Neural cell (in vitro differentiated cells): Measurements from ENCODE around the gene PUS7. TPM values are rescaled to one million over a fixed set of nuclear protein-coding genes. Genes with fewer than 3 reads are reported as not detected.

ENCODE experiments used
- H2AFZ ChIP-seq: fragments of 200-600, 300-800 bp; sonication (generic), shearing (Covaris generic); 2 replicates; pipeline ENCODE4 v1.6.0; 2014; ENCODE audit warnings: low read depth, mild to moderate bottlenecking, antibody characterized with exemption, low read length, moderate library complexity
- H3F3A ChIP-seq: fragments of 200-600 bp; shearing (Covaris generic); 2 replicates; pipeline ENCODE4 v1.6.1; 2016; ENCODE audit warnings: mild to moderate bottlenecking, moderate library complexity, mixed read lengths, antibody characterized with exemption, low read length; ENCODE audit not compliant: insufficient read depth, poor library complexity, severe bottlenecking
- H3K27ac ChIP-seq: fragments of 200-600, 300-800 bp; sonication (generic), shearing (Covaris generic); 2 replicates; pipeline ENCODE4 v1.5.1; 2014; ENCODE audit warnings: mild to moderate bottlenecking, low read length, moderate library complexity
- H3K27me3 ChIP-seq: fragments of 300-800, 200-600 bp; sonication (generic), shearing (Covaris generic); 2 replicates; pipeline ENCODE4 v1.6.0; 2014; ENCODE audit warnings: mild to moderate bottlenecking, low read depth, low read length, moderate library complexity; ENCODE audit not compliant: insufficient read depth
- H3K36me3 ChIP-seq: fragments of 300-800, 200-600 bp; sonication (generic), shearing (Covaris generic); 2 replicates; pipeline ENCODE4 v1.5.1; 2014; ENCODE audit warnings: mild to moderate bottlenecking, antibody characterized with exemption, low read length, moderate library complexity; ENCODE audit not compliant: insufficient read depth
- H3K4me2 ChIP-seq: fragments of 300-800, 200-600 bp; sonication (generic), shearing (Covaris generic); 2 replicates; pipeline ENCODE4 v1.6.0; 2014; ENCODE audit warnings: mild to moderate bottlenecking, low read length
- H3K4me3 ChIP-seq: fragments of 300-800, 200-600 bp; sonication (generic), shearing (Covaris generic); 2 replicates; pipeline ENCODE4 v1.5.1; 2014; ENCODE audit warnings: mild to moderate bottlenecking, low read length, moderate library complexity
- H3K79me2 ChIP-seq: fragments of 200-600 bp; shearing (Covaris generic); replicated peaks from 2 replicates; pipeline ENCODE4 v1.6.0; 2014; ENCODE audit warnings: mild to moderate bottlenecking, low read length, moderate library complexity; ENCODE audit not compliant: insufficient read depth
- H3K9ac ChIP-seq: fragments of 300-800, 200-600 bp; sonication (generic), shearing (Covaris generic); 2 replicates; pipeline ENCODE4 v1.6.1; 2016; ENCODE audit warnings: mild to moderate bottlenecking, low read length, mixed read lengths
- H3K9me2 ChIP-seq: fragments of 200-600 bp; shearing (Covaris generic); 2 replicates; pipeline ENCODE4 v1.6.1; 2016; ENCODE audit warnings: mild to moderate bottlenecking, low read length, mixed read lengths; ENCODE audit not compliant: insufficient read depth
- H3K9me3 ChIP-seq: fragments of 200-600, 300-800 bp; sonication (generic), shearing (Covaris generic); 2 replicates; pipeline ENCODE4 v1.6.1; 2016; ENCODE audit warnings: mild to moderate bottlenecking, mixed run types, low read length, moderate library complexity, mixed read lengths
- H4K20me1 ChIP-seq: fragments of 200-600 bp; shearing (Covaris generic); 2 replicates; pipeline ENCODE4 v1.6.1; 2016; ENCODE audit warnings: mild to moderate bottlenecking, mixed run types; ENCODE audit not compliant: insufficient read depth
- EP300 ChIP-seq: fragments of 450-650 bp; conservative IDR thresholded peaks from 2 replicates; pipeline ENCODE4 v1.6.1; 2014; ENCODE audit warnings: antibody characterized with exemption, mild to moderate bottlenecking, moderate library complexity; ENCODE audit not compliant: poor library complexity, severe bottlenecking
- EZH2 ChIP-seq: fragments of 200-600, 300-800 bp; shearing (Covaris generic), sonication (generic); IDR thresholded peaks from 2 replicates; pipeline ENCODE4 v1.6.1; 2014; ENCODE audit warnings: antibody characterized with exemption, low read length, borderline replicate concordance, mild to moderate bottlenecking; ENCODE audit not compliant: insufficient read depth, poor library complexity, severe bottlenecking
- MXI1 ChIP-seq: fragments of 450-650 bp; conservative IDR thresholded peaks from 2 replicates; pipeline ENCODE4 v1.6.1; 2014; ENCODE audit warnings: antibody characterized with exemption, mild to moderate bottlenecking; ENCODE audit not compliant: poor library complexity, severe bottlenecking
- POLR2AphosphoS5 ChIP-seq: IDR thresholded peaks from 2 replicates; pipeline ENCODE4 v1.6.1; 2012
- RAD21 ChIP-seq: fragments of 450-650 bp; conservative IDR thresholded peaks from 2 replicates; pipeline ENCODE4 v1.6.1; 2014; ENCODE audit warnings: antibody characterized with exemption, mild to moderate bottlenecking, moderate library complexity
- SMC3 ChIP-seq: fragments of 450-650 bp; conservative IDR thresholded peaks from 2 replicates; pipeline ENCODE4 v1.6.1; 2014; ENCODE audit warnings: antibody characterized with exemption, mild to moderate bottlenecking, moderate library complexity; ENCODE audit not compliant: poor library complexity
- TAF1 ChIP-seq: IDR thresholded peaks from 2 replicates; pipeline ENCODE4 v1.6.1; 2012; ENCODE audit warnings: low read depth
- polyA plus RNA-seq: library from polyadenylated mRNA; depleted of rRNA; stranded (reverse); fragments of >200 nt; gene quantifications from 2 replicates; pipeline ENCODE4 v1.2.3, GENCODE V29; 2014
- TF ChIP-seq, protein P1 (sequence below): IDR thresholded peaks from 2 replicates; pipeline ENCODE4 v1.6.1; 2012; ENCODE audit warnings: borderline replicate concordance
- TF ChIP-seq, protein P2 (sequence below): fragments of 450-650 bp; IDR thresholded peaks from 2 replicates; pipeline ENCODE4 v1.5.1; 2014; ENCODE audit warnings: antibody characterized with exemption, mild to moderate bottlenecking, moderate library complexity; ENCODE audit not compliant: poor library complexity, severe bottlenecking

PUS7 gene
- polyA plus RNA-seq, 1 donor from 2014 or later, result 7.5 TPM

GRCh38 chr7:105477908-105478307, 44.2 kb downstream of the PUS7 start:
- no peak for TF ChIP-seq POLR2AphosphoS5
- TF ChIP-seq TAF1, result no peak
- no peak for TF ChIP-seq RAD21
- no peak for TF ChIP-seq SMC3
- TF ChIP-seq, protein P1, sequence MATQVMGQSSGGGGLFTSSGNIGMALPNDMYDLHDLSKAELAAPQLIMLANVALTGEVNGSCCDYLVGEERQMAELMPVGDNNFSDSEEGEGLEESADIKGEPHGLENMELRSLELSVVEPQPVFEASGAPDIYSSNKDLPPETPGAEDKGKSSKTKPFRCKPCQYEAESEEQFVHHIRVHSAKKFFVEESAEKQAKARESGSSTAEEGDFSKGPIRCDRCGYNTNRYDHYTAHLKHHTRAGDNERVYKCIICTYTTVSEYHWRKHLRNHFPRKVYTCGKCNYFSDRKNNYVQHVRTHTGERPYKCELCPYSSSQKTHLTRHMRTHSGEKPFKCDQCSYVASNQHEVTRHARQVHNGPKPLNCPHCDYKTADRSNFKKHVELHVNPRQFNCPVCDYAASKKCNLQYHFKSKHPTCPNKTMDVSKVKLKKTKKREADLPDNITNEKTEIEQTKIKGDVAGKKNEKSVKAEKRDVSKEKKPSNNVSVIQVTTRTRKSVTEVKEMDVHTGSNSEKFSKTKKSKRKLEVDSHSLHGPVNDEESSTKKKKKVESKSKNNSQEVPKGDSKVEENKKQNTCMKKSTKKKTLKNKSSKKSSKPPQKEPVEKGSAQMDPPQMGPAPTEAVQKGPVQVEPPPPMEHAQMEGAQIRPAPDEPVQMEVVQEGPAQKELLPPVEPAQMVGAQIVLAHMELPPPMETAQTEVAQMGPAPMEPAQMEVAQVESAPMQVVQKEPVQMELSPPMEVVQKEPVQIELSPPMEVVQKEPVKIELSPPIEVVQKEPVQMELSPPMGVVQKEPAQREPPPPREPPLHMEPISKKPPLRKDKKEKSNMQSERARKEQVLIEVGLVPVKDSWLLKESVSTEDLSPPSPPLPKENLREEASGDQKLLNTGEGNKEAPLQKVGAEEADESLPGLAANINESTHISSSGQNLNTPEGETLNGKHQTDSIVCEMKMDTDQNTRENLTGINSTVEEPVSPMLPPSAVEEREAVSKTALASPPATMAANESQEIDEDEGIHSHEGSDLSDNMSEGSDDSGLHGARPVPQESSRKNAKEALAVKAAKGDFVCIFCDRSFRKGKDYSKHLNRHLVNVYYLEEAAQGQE, result no peak
- no peak for TF ChIP-seq MXI1
- TF ChIP-seq, protein P2, sequence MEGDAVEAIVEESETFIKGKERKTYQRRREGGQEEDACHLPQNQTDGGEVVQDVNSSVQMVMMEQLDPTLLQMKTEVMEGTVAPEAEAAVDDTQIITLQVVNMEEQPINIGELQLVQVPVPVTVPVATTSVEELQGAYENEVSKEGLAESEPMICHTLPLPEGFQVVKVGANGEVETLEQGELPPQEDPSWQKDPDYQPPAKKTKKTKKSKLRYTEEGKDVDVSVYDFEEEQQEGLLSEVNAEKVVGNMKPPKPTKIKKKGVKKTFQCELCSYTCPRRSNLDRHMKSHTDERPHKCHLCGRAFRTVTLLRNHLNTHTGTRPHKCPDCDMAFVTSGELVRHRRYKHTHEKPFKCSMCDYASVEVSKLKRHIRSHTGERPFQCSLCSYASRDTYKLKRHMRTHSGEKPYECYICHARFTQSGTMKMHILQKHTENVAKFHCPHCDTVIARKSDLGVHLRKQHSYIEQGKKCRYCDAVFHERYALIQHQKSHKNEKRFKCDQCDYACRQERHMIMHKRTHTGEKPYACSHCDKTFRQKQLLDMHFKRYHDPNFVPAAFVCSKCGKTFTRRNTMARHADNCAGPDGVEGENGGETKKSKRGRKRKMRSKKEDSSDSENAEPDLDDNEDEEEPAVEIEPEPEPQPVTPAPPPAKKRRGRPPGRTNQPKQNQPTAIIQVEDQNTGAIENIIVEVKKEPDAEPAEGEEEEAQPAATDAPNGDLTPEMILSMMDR, result no peak
- no peak for TF ChIP-seq EP300
- TF ChIP-seq EZH2, result no peak
- H3K9ac ChIP-seq, result no peak overlapping the region

DNA sequence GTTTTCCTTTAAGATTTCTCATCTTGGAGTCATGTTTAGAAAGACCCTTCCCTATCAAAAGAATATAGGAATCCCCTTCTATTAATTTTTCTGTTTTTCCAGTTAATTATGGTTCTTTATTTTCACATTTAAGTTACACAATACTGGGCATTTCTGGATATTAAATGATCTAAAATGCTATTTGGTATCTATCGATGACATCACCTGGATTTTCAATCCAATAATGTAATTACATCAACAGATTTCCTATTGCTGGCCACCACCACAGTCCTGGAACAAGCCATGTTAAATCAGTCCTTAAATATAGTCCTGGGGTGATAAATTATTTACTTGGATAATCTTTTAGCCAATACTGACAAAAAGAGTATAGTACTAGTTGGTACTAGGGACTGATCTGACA, 48.0 kb downstream of the PUS7 start:
- Histone ChIP-seq H2AFZ (no peak overlapping the region), H3K4me2 (no peak overlapping the region), H3K9me3 (no peaks in the 10 kb centered on the region), H3K27ac (no peak overlapping the region), H3F3A (no peaks in the 10 kb centered on the region), H3K36me3 (no peaks in the 10 kb centered on the region), H4K20me1 (no peaks in the 10 kb centered on the region), H3K79me2 (no peaks in the 10 kb centered on the region), H3K27me3 (no peaks in the 10 kb centered on the region), H3K9me2 (no peaks in the 10 kb centered on the region), H3K4me3 (no peak overlapping the region), H3K9ac (no peak overlapping the region)
- TF ChIP-seq POLR2AphosphoS5 (no peak), TAF1 (no peak), MXI1 (no peak), EZH2 (no peak)
- TF ChIP-seq, protein P1, result no peak
- TF ChIP-seq, protein P2, result no peak

More at GRCh38 chr7:105477908-105478307, 44.2 kb downstream of the PUS7 start:
- Histone ChIP-seq H3F3A (no peaks in the 10 kb centered on the region), H4K20me1 (no peaks in the 10 kb centered on the region), H3K9me3 (no peaks in the 10 kb centered on the region), H2AFZ (no peak overlapping the region), H3K79me2 (no peaks in the 10 kb centered on the region), H3K9me2 (no peaks in the 10 kb centered on the region), H3K4me3 (no peak overlapping the region), H3K4me2 (no peak overlapping the region), H3K36me3 (no peaks in the 10 kb centered on the region), H3K27ac (no peak overlapping the region), H3K27me3 (no peaks in the 10 kb centered on the region)
